Spleen (tissue), 7 donors: Measurements from ENCODE around the gene ATP11B.

ENCODE experiments used
- POLR2AphosphoS5 ChIP-seq, 3 donors: sonication (generic); formaldehyde crosslinking; IDR thresholded peaks; one replicate each; pipeline ENCODE4 v1.5.1; 2017; ENCODE audit warnings: antibody characterized with exemption in 3 of 3
- TF ChIP-seq, protein P1 (sequence below), 11 experiments: fragments of 200-600 bp in 7 of 11; fragments of 450-650 bp in 4 of 11; sonication (generic) in 4 of 11; IDR thresholded peaks in 8 of 11; conservative IDR thresholded peaks in 3 of 11; 1 replicate in 7 of 11; 2 replicates in 4 of 11; pipeline versions ENCODE4 v1.4.0 to v1.8.0; 2016 to 2021; ENCODE audit warnings: antibody characterized with exemption in 11 of 11, inconsistent platforms in 4 of 11, mild to moderate bottlenecking in 1 of 11
- donor health status: DM: no; HTN: no; CAD: no; lungs with moderate emphysema.
- donor health status: DM: no; HTN: no; CAD: no.
- donor health status: DM: no; HTN: no; CAD: no.

DNA sequence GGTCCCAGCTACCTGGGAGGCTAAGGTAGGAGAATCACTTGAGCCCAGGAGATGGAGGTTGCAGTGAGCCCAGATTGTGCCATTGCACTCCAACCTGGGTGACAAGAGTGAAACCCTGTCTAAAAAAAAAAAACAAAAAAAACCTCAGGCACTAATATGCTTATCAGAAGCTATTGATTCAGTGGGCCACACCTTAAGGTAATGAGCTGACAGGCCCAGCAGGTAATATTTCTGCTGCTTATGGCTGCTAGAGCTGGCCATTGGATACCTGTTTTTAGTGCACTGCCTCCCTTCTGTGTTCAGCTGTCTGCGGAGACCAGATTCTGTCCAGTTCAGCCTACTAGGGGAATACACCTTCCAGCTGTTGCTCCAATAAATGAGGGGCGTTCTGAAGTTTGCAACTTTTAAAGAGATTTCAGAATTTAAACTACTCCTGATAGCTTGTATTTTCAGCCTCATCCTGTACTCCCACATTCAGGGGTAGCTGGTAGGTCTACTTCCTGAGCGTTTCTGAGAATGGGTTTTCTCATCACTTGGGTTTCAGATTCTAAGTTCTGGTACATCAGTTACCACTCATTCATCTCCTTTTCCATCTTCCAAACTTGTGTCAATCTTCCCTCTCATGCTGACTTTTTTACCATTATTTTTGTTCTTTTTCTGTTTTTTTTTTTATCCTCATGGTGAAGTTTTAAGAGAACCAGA lies 69.0 kb downstream of the ATP11B start:
- no peak for TF ChIP-seq POLR2AphosphoS5 (IDR thresholded peaks at IDR 0.05)
- TF ChIP-seq, protein P1, sequence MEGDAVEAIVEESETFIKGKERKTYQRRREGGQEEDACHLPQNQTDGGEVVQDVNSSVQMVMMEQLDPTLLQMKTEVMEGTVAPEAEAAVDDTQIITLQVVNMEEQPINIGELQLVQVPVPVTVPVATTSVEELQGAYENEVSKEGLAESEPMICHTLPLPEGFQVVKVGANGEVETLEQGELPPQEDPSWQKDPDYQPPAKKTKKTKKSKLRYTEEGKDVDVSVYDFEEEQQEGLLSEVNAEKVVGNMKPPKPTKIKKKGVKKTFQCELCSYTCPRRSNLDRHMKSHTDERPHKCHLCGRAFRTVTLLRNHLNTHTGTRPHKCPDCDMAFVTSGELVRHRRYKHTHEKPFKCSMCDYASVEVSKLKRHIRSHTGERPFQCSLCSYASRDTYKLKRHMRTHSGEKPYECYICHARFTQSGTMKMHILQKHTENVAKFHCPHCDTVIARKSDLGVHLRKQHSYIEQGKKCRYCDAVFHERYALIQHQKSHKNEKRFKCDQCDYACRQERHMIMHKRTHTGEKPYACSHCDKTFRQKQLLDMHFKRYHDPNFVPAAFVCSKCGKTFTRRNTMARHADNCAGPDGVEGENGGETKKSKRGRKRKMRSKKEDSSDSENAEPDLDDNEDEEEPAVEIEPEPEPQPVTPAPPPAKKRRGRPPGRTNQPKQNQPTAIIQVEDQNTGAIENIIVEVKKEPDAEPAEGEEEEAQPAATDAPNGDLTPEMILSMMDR (IDR thresholded peaks at IDR 0.05 in 8 of 11, conservative IDR thresholded peaks at IDR 0.05 in 3 of 11) = no peak
